NCI-H2107 treated with DMSO at 0.1 percent for 48 hours (cell line): ENCODE results near the gene CCDC40.

Source experiments
- DNase-seq: peaks from one replicate; lab custom pipeline; 2025; ENCODE audit not compliant: unreplicated experiment; lab: John Stamatoyannopoulos, UW

The CCDC40 gene

GRCh38 chr17:80110927-80111701, 74.7 kb downstream of the CCDC40 start:
- no peak for DNase-seq

DNA sequence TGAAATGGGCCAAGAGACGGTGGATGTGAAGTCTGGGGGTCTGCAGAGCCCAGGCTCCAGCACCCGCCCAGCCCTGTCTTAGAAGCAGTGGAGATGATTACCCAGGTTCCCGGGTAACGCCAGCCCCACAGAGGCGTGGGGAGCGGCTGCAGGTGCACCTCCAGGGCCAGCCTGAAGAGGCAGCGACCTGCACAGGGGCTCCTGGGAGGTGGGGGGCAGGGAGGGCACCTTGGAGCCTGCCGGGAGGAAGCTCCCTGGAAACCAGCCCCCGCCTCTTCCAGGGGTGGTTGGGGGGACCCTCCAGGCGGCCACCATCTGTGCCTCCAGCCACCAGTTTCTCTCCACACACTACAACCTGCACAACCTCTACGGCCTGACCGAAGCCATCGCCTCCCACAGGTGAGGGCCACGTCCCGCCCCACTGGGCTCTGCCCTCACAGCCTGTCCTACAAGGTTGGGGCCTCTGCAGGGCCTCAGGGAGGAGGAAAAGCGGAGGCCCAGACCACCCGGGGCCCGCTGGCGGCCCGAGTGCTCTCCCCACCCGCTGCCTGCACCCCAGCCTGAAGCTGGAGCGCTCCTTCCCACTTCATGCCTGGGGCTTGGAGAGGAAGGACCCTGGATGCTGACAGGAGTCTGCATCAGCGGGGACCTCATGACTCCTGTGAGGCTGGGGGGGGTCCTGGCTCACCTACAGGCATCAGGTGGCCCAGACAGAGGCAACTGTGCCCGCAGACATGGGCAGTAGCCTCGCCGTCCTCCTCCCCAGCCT, 75.4 kb downstream of the CCDC40 start:
- no peak for DNase-seq

DNA sequence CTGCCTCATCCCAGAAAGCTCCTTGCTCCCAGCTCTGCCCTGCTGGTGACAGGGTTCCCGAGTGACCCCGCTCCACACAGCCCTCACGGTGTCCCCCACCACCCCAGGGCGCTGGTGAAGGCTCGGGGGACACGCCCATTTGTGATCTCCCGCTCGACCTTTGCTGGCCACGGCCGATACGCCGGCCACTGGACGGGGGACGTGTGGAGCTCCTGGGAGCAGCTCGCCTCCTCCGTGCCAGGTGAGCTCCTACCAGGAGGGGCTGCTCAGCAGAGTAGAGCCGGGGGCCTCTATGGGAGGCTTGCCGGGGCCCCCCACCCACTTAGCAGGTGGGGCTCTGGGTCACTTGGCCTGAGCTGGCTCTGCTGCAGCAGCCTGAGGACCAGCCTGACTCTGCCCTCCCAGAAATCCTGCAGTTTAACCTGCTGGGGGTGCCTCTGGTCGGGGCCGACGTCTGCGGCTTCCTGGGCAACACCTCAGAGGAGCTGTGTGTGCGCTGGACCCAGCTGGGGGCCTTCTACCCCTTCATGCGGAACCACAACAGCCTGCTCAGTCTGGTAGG, 76.1 kb downstream of the CCDC40 start:
- DNase-seq, result no peak

GRCh38 chr17:80113033-80113484, 76.6 kb downstream of the CCDC40 start:
- DNase-seq, result no peak

DNA sequence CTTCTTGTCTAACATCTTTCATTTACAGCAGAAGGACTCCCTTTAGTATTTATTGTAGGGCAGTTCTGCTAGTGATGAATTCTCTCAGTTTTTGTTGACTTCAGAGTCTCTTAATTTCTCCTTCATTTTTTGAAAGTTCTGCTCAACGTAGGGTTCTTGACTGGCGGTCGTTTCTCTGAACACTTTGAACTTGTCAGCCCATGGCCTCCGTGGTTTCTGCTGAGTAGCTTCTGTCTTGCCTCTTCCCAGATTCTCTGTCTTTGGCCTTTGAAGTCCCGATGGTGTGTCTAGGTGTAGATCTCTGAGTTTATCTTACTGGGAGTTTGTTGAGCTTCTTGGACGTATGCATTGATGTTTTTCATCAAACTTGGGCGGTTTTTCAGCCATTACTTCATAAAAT, 78.3 kb downstream of the CCDC40 start:
- DNase-seq, result no peak

GRCh38 chr17:80115159-80115558, 78.7 kb downstream of the CCDC40 start:
- no peak for DNase-seq

GRCh38 chr17:80116276-80116920, 80.0 kb downstream of the CCDC40 start:
- no peak for DNase-seq

DNA sequence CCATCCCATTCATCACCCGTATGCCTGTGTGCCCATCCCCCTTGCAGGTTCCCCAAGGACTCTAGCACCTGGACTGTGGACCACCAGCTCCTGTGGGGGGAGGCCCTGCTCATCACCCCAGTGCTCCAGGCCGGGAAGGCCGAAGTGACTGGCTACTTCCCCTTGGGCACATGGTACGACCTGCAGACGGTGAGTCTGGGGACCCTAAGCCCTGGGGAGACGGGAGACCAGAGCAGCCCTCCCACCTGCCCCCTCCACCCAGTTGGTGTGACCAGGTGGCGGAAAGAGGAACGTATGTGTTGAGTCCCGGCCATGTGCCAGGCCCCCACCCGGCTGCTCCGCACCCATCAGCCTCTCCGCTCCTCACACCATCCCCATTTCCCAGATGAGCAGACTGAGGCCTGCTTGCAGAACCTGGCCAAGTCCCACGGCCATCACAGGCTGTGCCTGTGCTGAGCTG, 80.5 kb downstream of the CCDC40 start:
- DNase-seq, result no peak

DNA sequence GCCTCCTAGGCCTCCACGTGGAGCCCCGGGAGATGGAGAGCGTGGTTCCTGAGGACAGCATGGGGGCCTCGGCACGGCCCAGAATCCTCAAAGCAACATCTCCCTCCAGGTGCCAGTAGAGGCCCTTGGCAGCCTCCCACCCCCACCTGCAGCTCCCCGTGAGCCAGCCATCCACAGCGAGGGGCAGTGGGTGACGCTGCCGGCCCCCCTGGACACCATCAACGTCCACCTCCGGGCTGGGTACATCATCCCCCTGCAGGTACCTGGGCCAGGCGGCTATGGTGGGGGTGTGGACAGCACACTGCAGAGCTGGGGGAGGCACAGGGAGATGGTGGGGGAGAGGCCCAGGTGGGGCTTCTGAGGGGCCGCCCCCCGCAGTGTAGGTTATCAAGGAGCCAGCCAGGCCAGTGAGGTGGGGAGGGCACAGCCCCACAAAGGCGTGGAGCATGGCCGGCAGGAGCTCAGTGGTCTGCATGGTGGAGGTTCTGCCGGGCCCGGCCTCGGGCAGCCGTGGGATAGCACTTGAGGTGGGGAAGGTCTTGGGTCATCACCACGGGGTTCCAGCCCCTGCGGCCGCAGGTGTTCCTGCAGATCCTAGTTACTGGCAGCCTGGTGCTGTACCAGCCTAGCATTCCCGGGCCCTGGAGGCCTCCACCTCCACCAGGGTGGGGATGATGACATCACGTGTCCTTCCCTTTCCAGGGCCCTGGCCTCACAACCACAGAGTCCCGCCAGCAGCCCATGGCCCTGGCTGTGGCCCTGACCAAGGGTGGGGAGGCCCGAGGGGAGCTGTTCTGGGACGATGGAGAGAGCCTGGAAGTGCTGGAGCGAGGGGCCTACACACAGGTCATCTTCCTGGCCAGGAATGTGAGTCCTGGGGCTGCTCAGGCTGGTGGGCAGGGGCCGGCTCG, 81.3 kb downstream of the CCDC40 start:
- DNase-seq, result no peak

DNA sequence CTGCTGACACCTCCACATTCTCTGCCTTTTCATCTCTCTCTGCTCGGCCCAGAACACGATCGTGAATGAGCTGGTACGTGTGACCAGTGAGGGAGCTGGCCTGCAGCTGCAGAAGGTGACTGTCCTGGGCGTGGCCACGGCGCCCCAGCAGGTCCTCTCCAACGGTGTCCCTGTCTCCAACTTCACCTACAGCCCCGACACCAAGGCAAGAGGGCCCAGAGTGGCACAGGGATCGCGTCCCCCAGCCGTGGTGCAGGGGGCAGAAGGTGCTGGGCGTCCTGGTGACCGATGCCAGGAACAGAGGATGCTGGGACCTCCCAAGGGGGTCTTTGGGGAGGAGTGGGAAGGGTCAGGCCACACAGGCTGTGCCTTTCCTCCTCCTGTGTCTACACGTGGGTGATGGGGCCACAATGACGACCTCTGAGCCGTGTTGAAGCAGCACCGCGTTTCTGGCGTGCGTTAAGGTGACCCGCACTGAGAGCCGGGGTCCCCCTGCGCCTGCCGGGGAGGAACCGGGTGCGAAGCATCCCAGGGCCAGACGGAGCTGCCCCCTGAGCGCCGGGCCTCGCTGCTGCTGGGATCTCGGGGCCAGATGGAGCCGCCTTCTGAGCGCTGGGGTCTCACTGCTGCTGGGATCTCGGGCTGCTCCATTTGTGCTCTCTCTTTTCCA, 82.3 kb downstream of the CCDC40 start:
- DNase-seq, result no peak

GRCh38 chr17:80119271-80119791, 82.9 kb downstream of the CCDC40 start:
- DNase-seq, result no peak

GRCh38 chr17:80119839-80120238, 83.4 kb downstream of the CCDC40 start:
- DNase-seq, result no peak

- no peak for DNase-seq
Measured at GRCh38 chr17:80122026-80122575, 85.7 kb downstream of the CCDC40 start.

GRCh38 chr17:80122926-80123505, 86.6 kb downstream of the CCDC40 start:
- no peak for DNase-seq

DNA sequence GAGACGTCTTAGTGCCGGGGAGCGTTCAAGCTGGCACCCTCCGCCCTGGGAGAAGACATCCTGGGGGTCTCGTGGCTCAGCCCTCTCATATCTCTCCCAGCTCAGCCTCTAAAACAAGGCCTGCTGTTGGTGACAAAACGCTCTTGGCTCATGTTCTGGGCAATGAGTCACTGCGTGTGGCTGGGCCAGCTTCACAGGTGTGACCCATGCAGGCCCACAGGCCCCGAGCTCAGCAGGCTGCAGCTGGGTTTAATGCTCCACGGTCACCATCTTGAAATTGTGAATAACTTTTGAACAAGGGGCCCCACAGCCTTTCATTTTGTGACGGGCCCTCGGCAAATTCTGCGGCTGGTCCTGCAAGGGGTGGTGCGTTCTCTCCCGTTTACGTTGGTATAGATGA, 87.3 kb downstream of the CCDC40 start:
- DNase-seq, result no peak

GRCh38 chr17:80124351-80124981, 88.0 kb downstream of the CCDC40 start:
- no peak for DNase-seq

DNA sequence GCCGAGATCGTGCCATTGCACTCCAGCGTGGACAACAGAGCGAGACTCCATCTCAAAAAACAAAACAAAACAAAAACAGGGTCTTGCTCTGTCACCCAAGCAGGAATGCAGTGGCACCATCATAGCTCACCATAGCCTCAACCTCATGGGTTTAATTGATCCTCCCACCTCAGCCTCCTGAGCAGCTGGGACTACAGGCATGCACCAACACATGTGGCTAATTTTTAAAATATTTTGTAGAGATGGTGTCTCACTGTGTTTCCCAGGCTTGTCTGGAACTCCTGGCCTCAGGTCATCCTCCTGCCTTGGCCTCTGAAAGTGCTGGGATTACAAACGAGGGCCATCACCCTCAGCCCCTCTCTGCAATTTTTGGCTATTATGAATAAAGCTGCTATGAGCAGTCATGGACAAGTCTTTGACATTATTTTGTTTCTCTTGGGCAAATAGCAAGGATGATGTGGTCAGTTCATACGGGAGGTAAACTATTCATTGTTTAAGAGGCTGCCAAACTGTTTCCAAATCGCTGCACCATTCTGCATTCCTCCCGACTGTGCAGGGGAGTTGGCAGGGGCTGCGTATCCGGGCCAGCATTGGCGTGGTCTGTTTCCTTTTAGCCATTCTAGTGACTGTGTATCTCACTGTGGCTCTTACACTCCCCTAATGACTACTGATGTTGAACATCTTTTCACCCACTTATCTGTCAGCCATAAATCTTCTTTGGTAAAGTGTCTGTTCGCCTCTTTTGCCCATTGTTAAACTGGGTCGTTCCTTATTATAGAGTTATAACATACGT, 89.4 kb downstream of the CCDC40 start:
- no peak for DNase-seq

DNA sequence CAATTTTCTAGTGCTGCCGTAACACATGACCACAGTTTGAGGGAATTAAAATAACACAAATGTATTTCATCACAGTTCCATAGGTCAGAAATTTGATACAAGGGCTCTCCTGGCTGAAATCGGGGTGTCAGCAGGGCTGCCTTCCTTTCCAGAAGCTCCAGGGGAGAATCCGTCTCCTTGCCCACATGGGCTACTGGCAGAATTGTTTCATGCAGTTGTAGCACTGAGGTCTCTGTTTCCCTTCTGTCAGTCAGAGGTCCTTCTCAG, 89.9 kb downstream of the CCDC40 start:
- no peak for DNase-seq
